NCI-H2171 (cell line): Measurements from ENCODE around the gene TMEM134.
"Not testable (repeated sequence)": the region's sequence is repeated elsewhere in the genome, so short reads cannot be mapped to it uniquely, and the experiment has no call there.

Experiments used
- DNase-seq: peaks from one replicate; lab custom pipeline; 2025; lab: John Stamatoyannopoulos, UW

Gene TMEM134

GRCh38 chr11:67468759-67469507, at the start of gene TMEM134:
Gene TMEM134, minus strand, starts transcription at chr11:67469251. Its CDS starts 59 bp downstream, at chr11:67469192.
- DNase-seq = peak; percentile 91

- DNase-seq = no peak
Observed at GRCh38 chr11:67517784-67518552, 48.9 kb upstream of the TMEM134 start.

GRCh38 chr11:67516806-67517205, 47.8 kb upstream of the TMEM134 start:
- DNase-seq = no peak

GRCh38 chr11:67514116-67514515, 45.1 kb upstream of the TMEM134 start:
- no peak for DNase-seq

GRCh38 chr11:67511558-67511957, 42.5 kb upstream of the TMEM134 start:
- DNase-seq = not testable (repeated sequence)

- DNase-seq = no peak
Observed at GRCh38 chr11:67510023-67510345, 40.9 kb upstream of the TMEM134 start.

- peak; percentile 97 for DNase-seq
Observed at GRCh38 chr11:67508486-67509121, 39.6 kb upstream of the TMEM134 start.

- peak; percentile 99 for DNase-seq
Observed at GRCh38 chr11:67507864-67508485, 38.9 kb upstream of the TMEM134 start, which contains the start of gene CDK2AP2. Gene CDK2AP2, minus strand, starts transcription at chr11:67508162. Its CDS starts 80 bp downstream, at chr11:67508082.

GRCh38 chr11:67507242-67507863, 38.3 kb upstream of the TMEM134 start:
- DNase-seq = no peak

GRCh38 chr11:67506426-67507051, 37.5 kb upstream of the TMEM134 start:
- no peak for DNase-seq

GRCh38 chr11:67505605-67506396, 36.8 kb upstream of the TMEM134 start:
- peak; percentile 73 for DNase-seq

- DNase-seq = no peak
Observed at GRCh38 chr11:67504950-67505581, 36.0 kb upstream of the TMEM134 start, which contains the start of gene PITPNM1. Gene PITPNM1, minus strand, starts transcription at chr11:67505363. Its CDS starts 1,183 bp downstream, at chr11:67504180.

- no peak for DNase-seq
Observed at GRCh38 chr11:67504005-67504949, 35.2 kb upstream of the TMEM134 start.

GRCh38 chr11:67503119-67504004, 34.3 kb upstream of the TMEM134 start:
- no peak for DNase-seq

- DNase-seq = no peak
Observed at GRCh38 chr11:67502328-67502979, 33.4 kb upstream of the TMEM134 start.

GRCh38 chr11:67501854-67502253, 32.8 kb upstream of the TMEM134 start:
- no peak for DNase-seq
